HG03558 (cell line): ENCODE results near the gene RBM10.

Experiments
- ATAC-seq: cut with Tn5 transposase; IDR thresholded peaks from one replicate; pipeline ENCODE4 v1.9.1; 2021; ENCODE audit warnings: moderate number of reproducible peaks; ENCODE audit not compliant: unreplicated experiment; ENCODE audit errors: extremely low read depth

Gene RBM10

DNA sequence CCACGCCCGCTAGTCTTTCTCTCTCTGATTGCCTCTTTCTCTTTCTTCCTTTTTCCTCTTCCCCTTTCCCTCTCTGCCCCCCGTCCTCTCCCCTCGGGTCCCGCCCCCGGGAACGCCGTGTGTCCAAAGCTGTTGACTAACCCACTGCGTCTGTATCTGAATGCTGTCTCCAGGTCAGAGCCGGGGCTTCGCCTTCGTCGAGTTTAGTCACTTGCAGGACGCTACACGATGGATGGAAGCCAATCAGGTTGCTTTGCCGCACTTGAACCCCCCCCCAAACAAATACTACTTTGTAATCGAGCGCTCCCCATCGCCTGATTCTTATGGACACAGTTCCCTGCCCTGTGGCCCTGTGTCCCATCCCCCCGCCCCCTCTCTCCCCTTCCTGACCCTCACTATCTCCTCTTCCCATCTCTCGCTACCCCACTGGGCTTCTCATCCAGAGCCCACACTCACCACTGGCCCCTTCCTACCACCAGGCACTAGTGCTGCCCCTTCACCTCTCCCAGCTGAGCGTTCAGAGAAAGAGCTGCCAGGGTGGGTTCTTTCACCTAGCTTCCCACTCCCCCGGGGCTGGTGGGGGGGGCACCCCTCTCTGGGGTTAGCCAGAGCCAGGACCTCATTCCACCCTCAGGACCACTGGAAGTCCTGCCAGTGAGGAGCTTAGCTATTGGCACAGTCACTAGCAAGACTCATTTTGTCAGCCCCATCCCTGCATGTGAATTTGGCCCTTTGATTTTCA is 30.0 kb downstream of the RBM10 start:
- ATAC-seq, result no peak

GRCh38 chrX:47175588-47175980 is 30.6 kb downstream of the RBM10 start:
- no peak for ATAC-seq

DNA sequence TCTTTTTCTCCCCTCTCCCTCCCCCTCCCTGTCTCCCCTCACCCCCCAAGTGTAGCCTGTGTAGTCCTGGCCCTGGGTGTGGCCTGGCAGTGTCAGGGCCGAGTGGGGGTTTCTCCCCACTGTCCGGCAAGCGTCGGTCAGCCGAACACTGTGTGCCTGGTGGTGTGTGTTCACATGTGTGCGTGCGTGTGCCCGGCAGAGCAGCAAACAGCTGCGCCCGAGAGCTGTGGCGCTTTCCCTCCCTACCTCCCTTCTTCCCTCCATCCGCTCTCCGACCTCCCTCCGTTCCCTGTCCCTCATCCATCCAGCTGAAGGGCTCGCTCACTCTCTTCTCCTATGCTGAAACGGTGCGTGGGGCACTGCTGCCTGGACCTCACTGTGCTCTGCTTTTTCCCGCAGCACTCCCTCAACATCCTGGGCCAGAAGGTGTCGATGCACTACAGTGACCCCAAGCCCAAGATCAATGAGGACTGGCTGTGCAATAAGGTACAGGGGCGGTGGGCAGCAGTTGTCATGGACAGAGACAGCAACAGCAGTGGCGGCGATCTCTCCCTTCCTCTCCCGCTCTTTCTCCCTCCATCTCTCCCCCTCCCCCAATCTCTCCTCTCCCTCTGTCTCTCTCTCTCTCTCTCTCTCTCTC is 31.2 kb downstream of the RBM10 start:
- no peak for ATAC-seq

DNA sequence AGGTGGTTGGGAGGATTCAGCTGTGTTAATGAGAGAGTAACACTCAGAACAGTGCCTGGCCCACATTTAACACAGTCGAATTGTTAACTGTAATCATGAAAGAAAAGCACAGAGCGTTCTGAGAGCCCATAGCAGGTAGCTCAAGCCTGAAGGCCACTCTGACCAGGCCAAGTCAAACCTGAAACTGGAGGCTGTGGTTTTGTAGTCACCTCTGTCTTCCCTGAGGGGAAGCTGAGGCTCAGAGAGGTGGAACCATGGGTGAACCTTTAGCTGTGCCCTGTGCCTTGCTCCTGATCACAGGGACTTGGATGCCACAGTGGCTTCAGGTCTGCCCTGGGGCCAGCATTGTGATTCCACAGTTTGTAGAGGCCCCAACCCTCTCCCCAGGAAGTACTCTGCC is 32.1 kb downstream of the RBM10 start:
- no peak for ATAC-seq

GRCh38 chrX:47178337-47178736 is 33.3 kb downstream of the RBM10 start:
- no peak for ATAC-seq

GRCh38 chrX:47179221-47179927 is 34.4 kb downstream of the RBM10 start:
- no peak for ATAC-seq

DNA sequence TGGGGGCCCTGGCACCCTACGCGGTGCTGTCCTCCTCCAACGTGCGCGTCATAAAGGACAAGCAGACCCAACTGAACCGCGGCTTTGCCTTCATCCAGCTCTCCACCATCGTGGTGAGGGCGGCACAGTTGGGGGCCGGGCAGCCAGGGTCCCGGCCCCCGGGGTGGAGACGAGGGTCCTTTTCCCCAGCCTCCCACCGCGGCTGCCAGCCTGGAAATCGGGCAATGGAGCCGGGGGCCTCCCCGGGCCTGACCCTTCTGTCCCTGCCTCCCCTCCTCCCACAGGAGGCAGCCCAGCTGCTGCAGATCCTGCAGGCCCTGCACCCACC is 34.9 kb downstream of the RBM10 start:
- no peak for ATAC-seq

GRCh38 chrX:47180346-47180745 is 35.3 kb downstream of the RBM10 start:
- no peak for ATAC-seq

- no peak for ATAC-seq
Observed at GRCh38 chrX:47181301-47181700, 36.3 kb downstream of the RBM10 start.

- ATAC-seq, result no peak
Observed at GRCh38 chrX:47182106-47182700, 37.2 kb downstream of the RBM10 start.

DNA sequence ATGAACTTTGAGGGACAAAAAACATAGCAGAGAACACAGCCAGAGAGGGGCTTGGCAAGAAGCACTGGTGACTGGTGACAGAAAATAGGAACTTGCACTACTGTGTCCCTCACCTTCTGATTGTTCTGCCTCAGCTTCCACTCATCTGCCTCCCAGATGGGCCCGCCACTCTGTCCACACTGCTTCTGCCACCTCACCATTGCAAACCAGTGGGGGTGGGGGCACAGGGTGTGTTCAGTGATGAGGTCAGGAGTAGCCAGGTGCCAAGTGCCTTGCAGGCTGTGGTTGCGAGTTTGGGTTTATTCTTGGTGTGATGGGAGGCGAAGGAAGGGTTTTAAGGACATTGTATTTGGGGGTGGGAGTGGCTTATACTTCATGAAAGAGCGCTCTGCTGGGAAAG is 39.5 kb downstream of the RBM10 start:
- ATAC-seq, result no peak

- ATAC-seq, result no peak
Observed at GRCh38 chrX:47185241-47185640, 40.2 kb downstream of the RBM10 start.

DNA sequence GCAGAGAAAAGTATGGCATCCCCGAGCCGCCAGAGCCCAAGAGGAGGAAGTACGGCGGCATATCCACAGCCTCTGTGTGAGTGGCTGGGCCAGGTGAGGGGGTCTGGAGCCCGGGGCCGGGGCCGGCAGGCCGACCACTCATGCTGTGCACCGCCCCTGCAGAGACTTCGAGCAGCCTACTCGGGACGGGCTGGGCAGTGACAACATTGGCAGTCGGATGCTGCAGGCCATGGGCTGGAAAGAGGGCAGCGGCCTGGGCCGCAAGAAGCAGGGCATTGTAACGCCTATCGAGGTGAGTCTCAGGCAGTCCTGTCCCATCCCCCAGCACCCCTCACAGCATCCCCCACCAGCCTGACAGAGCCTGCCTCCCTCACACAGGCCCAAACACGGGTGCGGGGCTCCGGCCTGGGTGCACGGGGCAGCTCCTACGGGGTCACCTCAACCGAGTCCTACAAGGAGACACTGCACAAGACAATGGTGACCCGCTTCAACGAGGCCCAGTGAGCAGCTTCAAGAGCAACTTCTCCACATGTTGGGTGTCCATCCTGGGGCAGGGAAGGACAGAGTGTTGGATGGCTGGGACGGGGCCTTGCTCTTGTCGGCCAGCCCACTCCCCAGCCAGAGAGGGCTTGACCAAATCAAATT is 41.2 kb downstream of the RBM10 start:
- ATAC-seq, result no peak

- ATAC-seq, result no peak
Observed at GRCh38 chrX:47187106-47187677, 42.2 kb downstream of the RBM10 start.

DNA sequence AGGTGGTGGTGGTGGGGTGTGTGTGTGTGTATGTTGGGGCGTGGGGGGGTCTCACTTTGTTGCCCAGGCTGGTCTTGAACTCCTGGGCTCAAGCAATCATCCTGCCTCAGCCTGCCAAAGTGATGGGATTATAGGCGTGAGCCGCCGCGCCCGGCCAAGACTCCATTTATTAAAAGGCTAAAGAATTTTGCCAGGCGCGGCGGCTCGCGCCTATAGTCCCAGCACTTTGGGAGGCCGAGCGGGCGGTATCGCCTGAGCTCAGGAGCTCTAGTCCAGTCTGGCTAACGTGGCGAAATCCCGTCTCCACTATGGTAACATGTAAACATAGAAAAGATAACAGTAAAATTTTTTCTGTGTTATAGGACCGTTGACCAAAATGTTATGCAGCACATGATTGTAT is 44.9 kb downstream of the RBM10 start:
- no peak for ATAC-seq

GRCh38 chrX:47190445-47191269 is 45.6 kb downstream of the RBM10 start:
- ATAC-seq, result no peak

GRCh38 chrX:47191331-47191730 is 46.3 kb downstream of the RBM10 start:
- ATAC-seq, result no peak

- ATAC-seq, result no peak
Observed at GRCh38 chrX:47191806-47192401, 46.9 kb downstream of the RBM10 start.
